HG02885 (cell line): Measurements from ENCODE around the gene SP140L.

Experiments
- ATAC-seq: cut with Tn5 transposase; IDR thresholded peaks from one replicate; pipeline ENCODE4 v1.9.1; 2021; ENCODE audit warnings: mild to moderate bottlenecking; ENCODE audit not compliant: unreplicated experiment, poor library complexity

SP140L gene

DNA sequence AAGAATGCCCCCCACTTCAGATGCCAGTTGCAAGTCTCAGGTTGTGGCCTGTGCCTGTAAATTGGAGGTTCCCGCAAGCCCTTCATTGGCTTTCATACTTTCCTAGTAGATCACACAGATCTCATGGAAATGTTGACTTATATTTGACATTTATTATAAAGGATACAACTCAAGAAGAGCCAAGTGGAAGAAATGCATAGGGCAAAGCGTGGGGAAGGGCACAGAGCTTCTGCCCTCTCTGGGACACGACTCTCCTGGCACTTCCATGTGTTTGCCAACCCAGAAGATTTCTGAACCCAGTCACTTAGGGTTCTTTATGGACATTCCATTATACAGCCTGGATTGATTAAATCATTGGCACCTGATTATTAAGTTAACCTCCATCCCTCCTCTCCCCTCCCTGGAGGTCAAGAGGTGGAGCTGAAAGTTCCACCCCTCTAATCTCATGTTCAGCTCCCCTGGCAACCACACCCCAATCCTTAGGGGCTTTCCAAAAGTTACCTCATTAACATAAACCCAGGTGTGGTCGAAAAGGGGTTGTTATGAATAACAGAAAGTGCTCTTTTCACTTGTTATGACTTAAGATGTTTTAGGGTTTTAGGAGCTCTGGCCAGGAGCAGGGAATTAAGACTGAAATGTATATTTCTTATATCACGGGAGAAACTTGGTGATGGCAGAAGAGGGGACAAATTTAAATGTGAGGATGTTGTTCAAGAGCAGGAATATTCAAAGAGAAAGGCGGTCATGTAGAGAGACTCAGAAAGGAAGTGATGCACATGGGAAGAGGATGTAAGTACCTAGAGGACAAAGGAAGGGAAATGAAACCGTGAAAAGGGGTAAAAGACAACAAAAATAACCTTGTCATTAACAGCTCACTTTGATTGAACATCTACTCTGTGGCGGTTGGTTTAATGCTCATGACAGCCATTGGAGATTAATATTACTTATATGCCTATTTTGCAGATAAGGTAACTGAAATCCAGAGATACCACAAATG, 120.8 kb downstream of the SP140L start:
- peak; percentile 81 for ATAC-seq

DNA sequence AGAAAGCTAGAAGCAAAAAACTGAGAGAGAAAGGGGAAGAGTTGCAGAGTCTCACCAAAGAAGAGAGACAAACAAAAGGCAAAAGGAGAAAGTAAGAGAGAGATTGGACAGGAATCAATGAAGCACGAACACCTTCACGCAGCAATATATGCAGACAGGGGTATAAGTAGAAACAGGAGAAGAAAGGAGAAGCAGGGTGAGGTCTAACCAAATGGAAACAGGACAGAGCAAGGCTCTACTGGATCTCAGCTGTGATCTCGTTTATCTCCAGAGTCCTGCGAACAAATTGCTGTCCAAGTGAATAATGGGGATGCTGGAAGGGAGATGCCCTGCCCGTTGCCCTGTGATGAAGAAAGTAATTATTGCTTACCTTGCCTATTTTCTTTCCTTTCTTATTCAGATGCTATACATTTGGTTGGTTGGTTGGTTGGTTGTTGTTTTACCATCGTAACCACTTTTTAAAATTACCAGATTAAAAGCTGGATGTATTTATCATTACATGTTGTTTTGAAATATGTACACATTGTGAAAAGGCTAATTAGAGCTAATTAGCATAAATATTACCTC, 123.0 kb downstream of the SP140L start:
- no peak for ATAC-seq

DNA sequence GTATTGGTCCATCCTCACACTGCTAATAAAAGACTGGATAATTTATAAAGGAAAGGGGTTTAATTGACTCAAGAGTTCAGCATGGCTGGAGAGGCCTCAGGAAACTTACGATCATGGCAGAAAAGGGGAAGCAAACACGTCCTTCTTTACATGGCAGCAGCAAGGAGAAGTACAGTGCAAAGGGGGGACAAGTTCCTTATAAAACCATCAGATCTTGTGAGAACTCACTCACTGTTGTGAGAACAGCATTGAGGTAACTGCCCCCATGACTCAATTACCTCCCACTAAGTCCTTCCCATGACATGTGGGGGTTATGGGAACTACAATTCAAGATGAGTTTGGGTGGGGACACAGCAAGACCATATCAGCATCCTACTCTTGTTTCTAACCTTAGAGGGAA, 126.0 kb downstream of the SP140L start:
- no peak for ATAC-seq
